ENCODE results near the gene CFAP251. TPM values are rescaled to one million over a fixed set of nuclear protein-coding genes. Genes with fewer than 3 reads are reported as not detected.

Gene CFAP251
- total RNA-seq, 1 experiment from 2014 or later, result 23.5 TPM

- peaks cover 8% of the 10 kb centered on the region for H3K9me3 Mint-ChIP-seq (ENCODE audit: unreplicated experiment)
- intact Hi-C loops (cut with micrococcal nuclease), result loop anchor here (2.0 kb wide), 1 partner anchor 31 kb away; no protein-coding TSS in a partner anchor
- H3K27ac Mint-ChIP-seq (ENCODE audit: low read depth, unreplicated experiment), result no peak overlapping the region
- no peaks in the 10 kb centered on the region for H3K4me1 Mint-ChIP-seq (ENCODE audit: insufficient read depth, unreplicated experiment)
- no peak for DNase-seq (ENCODE audit: unreplicated experiment)
- H3K4me3 Mint-ChIP-seq (ENCODE audit: unreplicated experiment), result no peak overlapping the region
- no TSS peak for BruUV-seq (replicated peaks)
- no peaks in the 10 kb centered on the region for H3K27me3 Mint-ChIP-seq (ENCODE audit: insufficient read depth, unreplicated experiment)
- ChIA-PET CTCF (interaction anchor here (0.5 to 1.1 kb wide), 2 partner anchors 15 to 22 kb away, joined by 4 to 5 read pairs; no protein-coding TSS in a partner anchor), POLR2A (interaction anchor here (0.8 kb wide), 1 partner anchor 110 kb away, joined by 3 read pairs; no protein-coding TSS in a partner anchor)
- H3K36me3 Mint-ChIP-seq (ENCODE audit: insufficient read depth, unreplicated experiment), result peaks cover 47% of the 10 kb centered on the region
- TF ChIP-seq, protein P1, sequence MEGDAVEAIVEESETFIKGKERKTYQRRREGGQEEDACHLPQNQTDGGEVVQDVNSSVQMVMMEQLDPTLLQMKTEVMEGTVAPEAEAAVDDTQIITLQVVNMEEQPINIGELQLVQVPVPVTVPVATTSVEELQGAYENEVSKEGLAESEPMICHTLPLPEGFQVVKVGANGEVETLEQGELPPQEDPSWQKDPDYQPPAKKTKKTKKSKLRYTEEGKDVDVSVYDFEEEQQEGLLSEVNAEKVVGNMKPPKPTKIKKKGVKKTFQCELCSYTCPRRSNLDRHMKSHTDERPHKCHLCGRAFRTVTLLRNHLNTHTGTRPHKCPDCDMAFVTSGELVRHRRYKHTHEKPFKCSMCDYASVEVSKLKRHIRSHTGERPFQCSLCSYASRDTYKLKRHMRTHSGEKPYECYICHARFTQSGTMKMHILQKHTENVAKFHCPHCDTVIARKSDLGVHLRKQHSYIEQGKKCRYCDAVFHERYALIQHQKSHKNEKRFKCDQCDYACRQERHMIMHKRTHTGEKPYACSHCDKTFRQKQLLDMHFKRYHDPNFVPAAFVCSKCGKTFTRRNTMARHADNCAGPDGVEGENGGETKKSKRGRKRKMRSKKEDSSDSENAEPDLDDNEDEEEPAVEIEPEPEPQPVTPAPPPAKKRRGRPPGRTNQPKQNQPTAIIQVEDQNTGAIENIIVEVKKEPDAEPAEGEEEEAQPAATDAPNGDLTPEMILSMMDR (IDR thresholded peaks at IDR 0.05; ENCODE audit: unreplicated experiment), result no peak
Measured at GRCh38 chr12:121969726-121970125, 51.3 kb downstream of the CFAP251 start.

- Mint-ChIP-seq H3K4me1 (ENCODE audit: insufficient read depth, unreplicated experiment) (no peaks in the 10 kb centered on the region), H3K4me3 (ENCODE audit: unreplicated experiment) (no peak overlapping the region), H3K27me3 (ENCODE audit: insufficient read depth, unreplicated experiment) (no peaks in the 10 kb centered on the region), H3K9me3 (ENCODE audit: unreplicated experiment) (peaks cover 8% of the 10 kb centered on the region), H3K36me3 (ENCODE audit: insufficient read depth, unreplicated experiment) (peaks cover 53% of the 10 kb centered on the region), H3K27ac (ENCODE audit: low read depth, unreplicated experiment) (no peak overlapping the region)
- BruUV-seq (replicated peaks), result no TSS peak
- intact Hi-C loops (cut with micrococcal nuclease), result no loop called here
- ChIA-PET CTCF (interaction anchor here (0.5 to 0.7 kb wide), 4 partner anchors 16 to 493 kb away, joined by 3 to 4 read pairs (median 3); no protein-coding TSS in a partner anchor), POLR2A (no interaction called here)
- no peak for DNase-seq (ENCODE audit: unreplicated experiment)
- TF ChIP-seq, protein P1 (IDR thresholded peaks at IDR 0.05; ENCODE audit: unreplicated experiment), result no peak
Measured at GRCh38 chr12:121970581-121971300, 52.3 kb downstream of the CFAP251 start.

DNA sequence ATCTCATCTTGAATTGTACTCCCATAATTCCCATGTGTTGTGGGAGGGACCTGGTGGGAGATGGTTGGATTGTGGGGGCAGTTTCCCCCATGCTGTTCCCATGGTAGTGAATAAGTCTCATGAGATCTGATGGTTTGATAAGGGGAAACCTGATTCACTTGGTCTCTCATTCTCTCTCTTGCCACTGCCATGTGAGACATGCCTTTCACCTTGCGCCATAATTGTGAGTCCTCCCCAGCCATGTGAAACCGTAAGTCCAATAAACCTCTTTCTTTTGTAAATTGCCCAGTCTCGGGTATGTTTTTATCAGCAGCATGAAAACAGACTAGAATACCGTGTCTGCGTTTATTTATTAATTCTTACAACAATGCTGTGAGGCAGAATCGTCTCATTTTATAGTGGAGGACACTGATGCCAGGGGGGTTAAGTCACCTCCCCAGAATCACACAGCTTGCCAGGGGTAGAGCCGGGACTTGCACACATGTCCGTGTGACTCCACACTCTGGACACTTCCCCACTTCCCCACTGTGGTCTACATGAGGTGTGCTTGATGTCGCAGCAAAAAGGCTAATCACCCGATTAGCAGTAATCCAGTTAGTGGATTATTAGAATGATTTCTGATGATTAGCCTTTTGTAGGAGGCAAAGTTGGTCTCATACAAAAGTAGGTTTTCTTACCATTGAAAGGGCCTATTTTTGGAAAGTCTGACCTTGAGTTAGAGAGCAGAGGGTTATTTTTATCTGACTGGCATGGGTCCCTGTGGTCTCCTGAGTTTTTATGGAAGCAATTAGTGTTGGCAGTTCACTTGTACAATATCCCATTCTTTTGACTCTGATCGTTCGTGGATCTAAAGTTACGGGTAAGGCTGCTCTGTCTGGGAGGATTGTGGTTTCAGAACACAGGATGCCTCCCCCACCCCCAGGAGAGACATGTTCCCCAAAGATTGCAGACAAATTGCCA, 55.9 kb downstream of the CFAP251 start:
- TF ChIP-seq, protein P1 (IDR thresholded peaks at IDR 0.05; ENCODE audit: unreplicated experiment), result no peak
- ChIA-PET POLR2A (interaction anchor here (0.9 to 1.0 kb wide), 2 partner anchors 17 to 18 kb away, joined by 3 to 5 read pairs; no protein-coding TSS in a partner anchor), CTCF (no interaction called here)
- H3K36me3 Mint-ChIP-seq (ENCODE audit: insufficient read depth, unreplicated experiment), result peaks cover 34% of the 10 kb centered on the region
- no peak overlapping the region for H3K4me3 Mint-ChIP-seq (ENCODE audit: unreplicated experiment)
- intact Hi-C loops (cut with micrococcal nuclease), result no loop called here
- no peak overlapping the region for H3K27ac Mint-ChIP-seq (ENCODE audit: low read depth, unreplicated experiment)
- BruUV-seq (replicated peaks), result no TSS peak
- H3K27me3 Mint-ChIP-seq (ENCODE audit: insufficient read depth, unreplicated experiment), result no peaks in the 10 kb centered on the region
- DNase-seq (ENCODE audit: unreplicated experiment), result no peak
- H3K9me3 Mint-ChIP-seq (ENCODE audit: unreplicated experiment), result peaks cover 8% of the 10 kb centered on the region
- H3K4me1 Mint-ChIP-seq (ENCODE audit: insufficient read depth, unreplicated experiment), result no peaks in the 10 kb centered on the region

DNA sequence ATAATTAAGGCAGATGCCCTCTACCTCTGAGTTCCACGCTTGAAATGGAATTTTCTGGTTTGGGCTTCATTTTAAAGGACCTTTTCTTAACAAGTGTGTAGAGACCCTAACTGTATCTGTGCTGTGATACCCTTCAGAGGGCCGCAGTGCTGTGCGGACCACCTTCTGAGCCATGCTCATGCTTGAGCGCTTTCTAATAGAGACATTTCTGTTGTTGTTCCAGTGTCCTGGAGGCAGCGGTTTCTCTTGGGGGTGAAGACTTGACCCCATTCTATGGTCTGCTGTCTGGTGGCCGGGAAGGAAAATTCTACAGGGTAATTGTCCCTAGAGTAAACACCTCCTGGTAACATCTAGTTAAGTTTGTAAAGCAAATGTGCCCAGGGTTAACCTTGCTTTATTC, 56.6 kb downstream of the CFAP251 start:
- Mint-ChIP-seq H3K36me3 (ENCODE audit: insufficient read depth, unreplicated experiment) (peaks cover 32% of the 10 kb centered on the region), H3K9me3 (ENCODE audit: unreplicated experiment) (peaks cover 8% of the 10 kb centered on the region), H3K27ac (ENCODE audit: low read depth, unreplicated experiment) (no peak overlapping the region), H3K27me3 (ENCODE audit: insufficient read depth, unreplicated experiment) (no peaks in the 10 kb centered on the region), H3K4me1 (ENCODE audit: insufficient read depth, unreplicated experiment) (no peaks in the 10 kb centered on the region), H3K4me3 (ENCODE audit: unreplicated experiment) (no peak overlapping the region)
- ChIA-PET CTCF (no interaction called here), POLR2A (interaction anchor here (0.9 kb wide), 1 partner anchor 17 kb away, joined by 3 read pairs; no protein-coding TSS in a partner anchor)
- no peak for DNase-seq (ENCODE audit: unreplicated experiment)
- no TSS peak for BruUV-seq (replicated peaks)
- TF ChIP-seq, protein P1 (IDR thresholded peaks at IDR 0.05; ENCODE audit: unreplicated experiment), result no peak
- intact Hi-C loops (cut with micrococcal nuclease), result no loop called here
